ENCODE measurements around the gene MYH14. TPM values are rescaled to one million over a fixed set of nuclear protein-coding genes. Genes with fewer than 3 reads are reported as not detected.
A peak's percentile ranks its signal among the peaks of the same experiment; 100 is the strongest.

MYH14 gene
- total and polyA plus RNA-seq, 2 of the 8 experiments (the other 6 are each of a cell fraction or from before 2014, with no cell fraction given) = 17.3 to 28.6 TPM

- TF ChIP-seq TAF1 (IDR thresholded peaks at IDR 0.05; ENCODE audit: low read depth, low read length) (0 out of 2 replicates have a peak, but pooled peaks have one; percentile 40), KDM1A (IDR thresholded peaks at IDR 0.05; ENCODE audit: borderline replicate concordance, low read length) (0 out of 2 replicates have a peak, but pooled peaks have one; percentile 39), SP1 (IDR thresholded peaks at IDR 0.05; ENCODE audit: low read depth, low read length) (no peak), SIN3A (conservative IDR thresholded peaks at IDR 0.05 in 1 of 2, IDR thresholded peaks at IDR 0.05 in 1 of 2; ENCODE audit: low read depth in 1 of 2, low read length in 2 of 2) (0 out of 4 replicates have a peak, but pooled peaks have one; percentile 20 to 34), GTF2F1 (IDR thresholded peaks at IDR 0.05; ENCODE audit: borderline replicate concordance, low read depth, low read length) (no peak), RAD21 (IDR thresholded peaks at IDR 0.05 in 1 of 2, conservative IDR thresholded peaks at IDR 0.05 in 1 of 2; ENCODE audit: low read depth in 2 of 2, low read length in 2 of 2) (no peak), SUZ12 (IDR thresholded peaks at IDR 0.05; ENCODE audit: low read length) (no peak), ATF3 (IDR thresholded peaks at IDR 0.05; ENCODE audit: insufficient read depth, low read depth, low read length) (peak; percentile 48; the same call in 1 of the 2 replicates), BRCA1 (IDR thresholded peaks at IDR 0.05; ENCODE audit: low read depth, low read length) (no peak), RXRA (IDR thresholded peaks at IDR 0.05; ENCODE audit: insufficient read depth, low read depth, low read length) (no peak), TAF7 (optimal IDR thresholded peaks at IDR 0.05; ENCODE audit: borderline replicate concordance, low read depth, low read length) (no peak), ASH2L (IDR thresholded peaks at IDR 0.05; ENCODE audit: low read length) (no peak), JUN (IDR thresholded peaks at IDR 0.05; ENCODE audit: low read depth, low read length) (no peak), BCL11A (IDR thresholded peaks at IDR 0.05; ENCODE audit: low read depth in 2 of 2, low read length in 2 of 2) (no peak), POLR2AphosphoS5 (IDR thresholded peaks at IDR 0.05; ENCODE audit: low read depth, low read length) (peak; percentile 39), FOSL1 (IDR thresholded peaks at IDR 0.05; ENCODE audit: insufficient read depth, low read depth, low read length) (no peak), POLR2A (IDR thresholded peaks at IDR 0.05; ENCODE audit: control extremely low read depth in 1 of 2, low read depth in 2 of 2, low read length in 2 of 2) (peak; percentile 30 to 74), ZNF274 (IDR thresholded peaks at IDR 0.05; ENCODE audit: borderline replicate concordance, extremely low read depth, low read length) (no peak), SIX5 (IDR thresholded peaks at IDR 0.05; ENCODE audit: low read depth, low read length) (no peak), NRF1 (IDR thresholded peaks at IDR 0.05; ENCODE audit: low read depth, low read length) (peak; percentile 97), SRF (IDR thresholded peaks at IDR 0.05; ENCODE audit: low read depth, low read length) (no peak), HDAC6 (IDR thresholded peaks at IDR 0.05; ENCODE audit: low read depth, low read length) (no peak), CREB1 (IDR thresholded peaks at IDR 0.05) (peak; percentile 95)
Observed at GRCh38 chr19:50333737-50334617, 130.6 kb downstream of the MYH14 start (continued).
